H1 (cell line): ENCODE measurements around the gene PRCP.

Source experiments
- CHD1 ChIP-seq: IDR thresholded peaks from 2 replicates; pipeline ENCODE4 v1.6.1; 2012; ENCODE audit warnings: low read depth, low read length, improper control_type of control experiment
- EP300 ChIP-seq, 2 experiments: IDR thresholded peaks; 1 replicate in 1 of 2; 2 replicates in 1 of 2; pipeline ENCODE4 v1.6.1; 2011 to 2012; ENCODE audit warnings: low read depth in 2 of 2, low read length in 2 of 2, mild to moderate bottlenecking in 2 of 2, borderline replicate concordance in 1 of 2, inconsistent platforms in 1 of 2, moderate library complexity in 1 of 2
- JUND ChIP-seq: IDR thresholded peaks from 2 replicates; pipeline ENCODE4 v1.6.1; 2011; ENCODE audit warnings: mild to moderate bottlenecking, improper control_type of control experiment, low read length
- NRF1 ChIP-seq: IDR thresholded peaks from 2 replicates; pipeline ENCODE4 v1.6.1; 2011; ENCODE audit warnings: mild to moderate bottlenecking, low read depth, low read length, improper control_type of control experiment
- POLR2AphosphoS5 ChIP-seq: IDR thresholded peaks from 2 replicates; pipeline ENCODE4 v1.6.1; 2011; ENCODE audit warnings: low read depth, low read length
- RAD21 ChIP-seq, 2 experiments: IDR thresholded peaks in 1 of 2; conservative IDR thresholded peaks in 1 of 2; 2 replicates each; pipeline ENCODE4 v1.6.1; 2011; ENCODE audit warnings: low read depth in 2 of 2, low read length in 2 of 2, improper control_type of control experiment in 1 of 2, inconsistent platforms in 1 of 2, mild to moderate bottlenecking in 1 of 2, moderate library complexity in 1 of 2
- RFX5 ChIP-seq: IDR thresholded peaks from 2 replicates; pipeline ENCODE4 v1.6.1; 2011; ENCODE audit warnings: low read depth, low read length, improper control_type of control experiment, borderline replicate concordance
- SUZ12 ChIP-seq: fragments of 200-600 bp; sonication (generic); IDR thresholded peaks from 2 replicates; pipeline ENCODE4 v1.6.1; 2012; ENCODE audit warnings: mild to moderate bottlenecking, inconsistent platforms, low read length, moderate library complexity, mixed read lengths
- TF ChIP-seq, protein P1 (sequence below), 3 experiments: IDR thresholded peaks; 1 replicate in 2 of 3; 2 replicates in 1 of 3; pipeline versions ENCODE4 v1.5.1 to v1.6.1; 2011; ENCODE audit warnings: low read length in 3 of 3, mild to moderate bottlenecking in 3 of 3, inconsistent platforms in 2 of 3, low read depth in 1 of 3, moderate library complexity in 1 of 3; ENCODE audit not compliant: insufficient read depth in 1 of 3; ENCODE audit errors: control extremely low read depth in 1 of 3
- TF ChIP-seq, protein P2 (sequence below): fragments of 300-600 bp; sonication (generic); IDR thresholded peaks from 2 replicates; pipeline ENCODE4 v1.7.1; 2012; ENCODE audit warnings: low read length, moderate library complexity, mild to moderate bottlenecking, inconsistent platforms; ENCODE audit not compliant: insufficient replicate concordance

- TF ChIP-seq, protein P1, sequence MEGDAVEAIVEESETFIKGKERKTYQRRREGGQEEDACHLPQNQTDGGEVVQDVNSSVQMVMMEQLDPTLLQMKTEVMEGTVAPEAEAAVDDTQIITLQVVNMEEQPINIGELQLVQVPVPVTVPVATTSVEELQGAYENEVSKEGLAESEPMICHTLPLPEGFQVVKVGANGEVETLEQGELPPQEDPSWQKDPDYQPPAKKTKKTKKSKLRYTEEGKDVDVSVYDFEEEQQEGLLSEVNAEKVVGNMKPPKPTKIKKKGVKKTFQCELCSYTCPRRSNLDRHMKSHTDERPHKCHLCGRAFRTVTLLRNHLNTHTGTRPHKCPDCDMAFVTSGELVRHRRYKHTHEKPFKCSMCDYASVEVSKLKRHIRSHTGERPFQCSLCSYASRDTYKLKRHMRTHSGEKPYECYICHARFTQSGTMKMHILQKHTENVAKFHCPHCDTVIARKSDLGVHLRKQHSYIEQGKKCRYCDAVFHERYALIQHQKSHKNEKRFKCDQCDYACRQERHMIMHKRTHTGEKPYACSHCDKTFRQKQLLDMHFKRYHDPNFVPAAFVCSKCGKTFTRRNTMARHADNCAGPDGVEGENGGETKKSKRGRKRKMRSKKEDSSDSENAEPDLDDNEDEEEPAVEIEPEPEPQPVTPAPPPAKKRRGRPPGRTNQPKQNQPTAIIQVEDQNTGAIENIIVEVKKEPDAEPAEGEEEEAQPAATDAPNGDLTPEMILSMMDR (IDR thresholded peaks at IDR 0.05; ENCODE audit: control extremely low read depth in 1 of 3, insufficient read depth in 1 of 3, low read depth in 1 of 3, low read length in 3 of 3), result no peak
- no peak for TF ChIP-seq NRF1
- TF ChIP-seq, protein P2, sequence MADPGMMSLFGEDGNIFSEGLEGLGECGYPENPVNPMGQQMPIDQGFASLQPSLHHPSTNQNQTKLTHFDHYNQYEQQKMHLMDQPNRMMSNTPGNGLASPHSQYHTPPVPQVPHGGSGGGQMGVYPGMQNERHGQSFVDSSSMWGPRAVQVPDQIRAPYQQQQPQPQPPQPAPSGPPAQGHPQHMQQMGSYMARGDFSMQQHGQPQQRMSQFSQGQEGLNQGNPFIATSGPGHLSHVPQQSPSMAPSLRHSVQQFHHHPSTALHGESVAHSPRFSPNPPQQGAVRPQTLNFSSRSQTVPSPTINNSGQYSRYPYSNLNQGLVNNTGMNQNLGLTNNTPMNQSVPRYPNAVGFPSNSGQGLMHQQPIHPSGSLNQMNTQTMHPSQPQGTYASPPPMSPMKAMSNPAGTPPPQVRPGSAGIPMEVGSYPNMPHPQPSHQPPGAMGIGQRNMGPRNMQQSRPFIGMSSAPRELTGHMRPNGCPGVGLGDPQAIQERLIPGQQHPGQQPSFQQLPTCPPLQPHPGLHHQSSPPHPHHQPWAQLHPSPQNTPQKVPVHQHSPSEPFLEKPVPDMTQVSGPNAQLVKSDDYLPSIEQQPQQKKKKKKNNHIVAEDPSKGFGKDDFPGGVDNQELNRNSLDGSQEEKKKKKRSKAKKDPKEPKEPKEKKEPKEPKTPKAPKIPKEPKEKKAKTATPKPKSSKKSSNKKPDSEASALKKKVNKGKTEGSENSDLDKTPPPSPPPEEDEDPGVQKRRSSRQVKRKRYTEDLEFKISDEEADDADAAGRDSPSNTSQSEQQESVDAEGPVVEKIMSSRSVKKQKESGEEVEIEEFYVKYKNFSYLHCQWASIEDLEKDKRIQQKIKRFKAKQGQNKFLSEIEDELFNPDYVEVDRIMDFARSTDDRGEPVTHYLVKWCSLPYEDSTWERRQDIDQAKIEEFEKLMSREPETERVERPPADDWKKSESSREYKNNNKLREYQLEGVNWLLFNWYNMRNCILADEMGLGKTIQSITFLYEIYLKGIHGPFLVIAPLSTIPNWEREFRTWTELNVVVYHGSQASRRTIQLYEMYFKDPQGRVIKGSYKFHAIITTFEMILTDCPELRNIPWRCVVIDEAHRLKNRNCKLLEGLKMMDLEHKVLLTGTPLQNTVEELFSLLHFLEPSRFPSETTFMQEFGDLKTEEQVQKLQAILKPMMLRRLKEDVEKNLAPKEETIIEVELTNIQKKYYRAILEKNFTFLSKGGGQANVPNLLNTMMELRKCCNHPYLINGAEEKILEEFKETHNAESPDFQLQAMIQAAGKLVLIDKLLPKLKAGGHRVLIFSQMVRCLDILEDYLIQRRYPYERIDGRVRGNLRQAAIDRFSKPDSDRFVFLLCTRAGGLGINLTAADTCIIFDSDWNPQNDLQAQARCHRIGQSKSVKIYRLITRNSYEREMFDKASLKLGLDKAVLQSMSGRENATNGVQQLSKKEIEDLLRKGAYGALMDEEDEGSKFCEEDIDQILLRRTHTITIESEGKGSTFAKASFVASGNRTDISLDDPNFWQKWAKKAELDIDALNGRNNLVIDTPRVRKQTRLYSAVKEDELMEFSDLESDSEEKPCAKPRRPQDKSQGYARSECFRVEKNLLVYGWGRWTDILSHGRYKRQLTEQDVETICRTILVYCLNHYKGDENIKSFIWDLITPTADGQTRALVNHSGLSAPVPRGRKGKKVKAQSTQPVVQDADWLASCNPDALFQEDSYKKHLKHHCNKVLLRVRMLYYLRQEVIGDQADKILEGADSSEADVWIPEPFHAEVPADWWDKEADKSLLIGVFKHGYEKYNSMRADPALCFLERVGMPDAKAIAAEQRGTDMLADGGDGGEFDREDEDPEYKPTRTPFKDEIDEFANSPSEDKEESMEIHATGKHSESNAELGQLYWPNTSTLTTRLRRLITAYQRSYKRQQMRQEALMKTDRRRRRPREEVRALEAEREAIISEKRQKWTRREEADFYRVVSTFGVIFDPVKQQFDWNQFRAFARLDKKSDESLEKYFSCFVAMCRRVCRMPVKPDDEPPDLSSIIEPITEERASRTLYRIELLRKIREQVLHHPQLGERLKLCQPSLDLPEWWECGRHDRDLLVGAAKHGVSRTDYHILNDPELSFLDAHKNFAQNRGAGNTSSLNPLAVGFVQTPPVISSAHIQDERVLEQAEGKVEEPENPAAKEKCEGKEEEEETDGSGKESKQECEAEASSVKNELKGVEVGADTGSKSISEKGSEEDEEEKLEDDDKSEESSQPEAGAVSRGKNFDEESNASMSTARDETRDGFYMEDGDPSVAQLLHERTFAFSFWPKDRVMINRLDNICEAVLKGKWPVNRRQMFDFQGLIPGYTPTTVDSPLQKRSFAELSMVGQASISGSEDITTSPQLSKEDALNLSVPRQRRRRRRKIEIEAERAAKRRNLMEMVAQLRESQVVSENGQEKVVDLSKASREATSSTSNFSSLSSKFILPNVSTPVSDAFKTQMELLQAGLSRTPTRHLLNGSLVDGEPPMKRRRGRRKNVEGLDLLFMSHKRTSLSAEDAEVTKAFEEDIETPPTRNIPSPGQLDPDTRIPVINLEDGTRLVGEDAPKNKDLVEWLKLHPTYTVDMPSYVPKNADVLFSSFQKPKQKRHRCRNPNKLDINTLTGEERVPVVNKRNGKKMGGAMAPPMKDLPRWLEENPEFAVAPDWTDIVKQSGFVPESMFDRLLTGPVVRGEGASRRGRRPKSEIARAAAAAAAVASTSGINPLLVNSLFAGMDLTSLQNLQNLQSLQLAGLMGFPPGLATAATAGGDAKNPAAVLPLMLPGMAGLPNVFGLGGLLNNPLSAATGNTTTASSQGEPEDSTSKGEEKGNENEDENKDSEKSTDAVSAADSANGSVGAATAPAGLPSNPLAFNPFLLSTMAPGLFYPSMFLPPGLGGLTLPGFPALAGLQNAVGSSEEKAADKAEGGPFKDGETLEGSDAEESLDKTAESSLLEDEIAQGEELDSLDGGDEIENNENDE, result no peak
- no peak for TF ChIP-seq SUZ12
- TF ChIP-seq POLR2AphosphoS5, result no peak
- TF ChIP-seq EP300 (IDR thresholded peaks at IDR 0.05; ENCODE audit: borderline replicate concordance in 1 of 2, low read depth in 2 of 2, low read length in 2 of 2), result no peak
- TF ChIP-seq RAD21 (IDR thresholded peaks at IDR 0.05 in 1 of 2, conservative IDR thresholded peaks at IDR 0.05 in 1 of 2; ENCODE audit: low read depth in 2 of 2, low read length in 2 of 2), result no peak
- no peak for TF ChIP-seq CHD1
- no peak for TF ChIP-seq JUND
- no peak for TF ChIP-seq RFX5
These were observed 3.8 kb upstream of the PRCP start for GRCh38 chr11:82903843-82904586.
